HG03108 (cell line): ENCODE data around the gene MRO.
A peak's percentile ranks its signal among the peaks of the same experiment; 100 is the strongest.
"Not testable (repeated sequence)": the region's sequence is repeated elsewhere in the genome, so short reads cannot be mapped to it uniquely, and the experiment has no call there.

ENCODE experiments used
- ATAC-seq: cut with Tn5 transposase; IDR thresholded peaks from one replicate; pipeline ENCODE4 v1.9.1; 2021; ENCODE audit warnings: moderate library complexity; ENCODE audit not compliant: unreplicated experiment

The MRO gene

DNA sequence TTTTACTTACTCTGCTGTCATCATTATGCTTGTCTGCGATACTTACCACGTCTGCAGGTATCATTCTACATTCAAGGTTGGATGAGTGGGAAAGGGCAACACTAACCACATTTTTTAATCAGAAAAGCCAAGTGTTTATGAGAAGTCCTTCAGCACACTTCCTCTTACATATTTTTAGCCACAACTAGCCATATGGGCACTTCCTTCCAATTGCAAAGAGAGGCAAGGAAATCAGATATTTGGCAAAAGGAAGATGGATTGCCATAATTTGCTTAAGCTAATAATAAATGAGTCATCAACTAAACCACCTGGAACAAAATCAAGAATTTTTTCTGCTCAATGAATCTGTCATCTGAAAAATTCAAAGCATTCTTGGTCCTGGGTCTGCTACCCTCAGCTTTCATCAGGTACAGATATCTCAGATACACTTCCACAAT lies 16.7 kb upstream of the MRO start:
- ATAC-seq: no peak

- ATAC-seq: not testable (repeated sequence)
Measured at GRCh38 chr18:50833496-50833895, 13.7 kb upstream of the MRO start.

DNA sequence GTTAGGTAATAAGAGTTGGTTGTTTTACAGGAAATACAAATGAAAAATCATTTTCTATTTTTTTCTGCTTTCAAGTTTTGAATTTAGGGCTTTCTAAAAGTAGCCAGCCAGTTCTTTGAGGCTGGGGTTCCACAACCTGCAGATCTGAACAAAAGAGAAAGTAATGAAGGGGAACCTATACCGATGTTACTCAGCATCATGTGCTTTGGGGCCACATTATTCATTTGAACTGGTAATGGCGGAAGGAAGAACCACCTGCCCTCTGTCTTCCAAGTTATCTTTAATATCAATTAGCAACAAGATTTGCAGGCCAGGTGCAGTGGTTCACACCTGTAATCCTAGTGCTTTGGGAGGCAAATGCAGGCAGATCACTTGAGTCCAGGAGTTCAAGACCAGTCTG lies 12.9 kb upstream of the MRO start:
- peak; percentile 63 for ATAC-seq

DNA sequence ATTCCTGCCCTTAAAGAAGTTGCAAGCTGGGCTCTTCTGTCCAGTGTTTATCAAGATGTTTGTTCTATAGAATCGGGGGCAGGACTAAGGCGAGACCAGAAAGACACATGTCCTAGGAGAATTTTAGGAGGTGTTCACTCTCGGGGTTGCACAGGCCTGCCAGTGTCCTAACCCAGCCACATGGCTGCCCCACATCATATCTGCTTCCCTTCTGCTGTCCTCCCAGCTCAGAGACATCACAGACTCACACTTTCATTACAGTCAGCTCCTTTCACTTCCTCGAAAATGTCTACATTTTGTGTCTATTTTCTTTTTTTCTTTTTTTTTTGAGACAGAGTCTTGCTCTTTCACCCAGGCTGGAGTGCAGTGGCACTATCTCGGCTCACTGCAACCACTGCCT lies 10.7 kb upstream of the MRO start:
- peak; percentile 55 for ATAC-seq

DNA sequence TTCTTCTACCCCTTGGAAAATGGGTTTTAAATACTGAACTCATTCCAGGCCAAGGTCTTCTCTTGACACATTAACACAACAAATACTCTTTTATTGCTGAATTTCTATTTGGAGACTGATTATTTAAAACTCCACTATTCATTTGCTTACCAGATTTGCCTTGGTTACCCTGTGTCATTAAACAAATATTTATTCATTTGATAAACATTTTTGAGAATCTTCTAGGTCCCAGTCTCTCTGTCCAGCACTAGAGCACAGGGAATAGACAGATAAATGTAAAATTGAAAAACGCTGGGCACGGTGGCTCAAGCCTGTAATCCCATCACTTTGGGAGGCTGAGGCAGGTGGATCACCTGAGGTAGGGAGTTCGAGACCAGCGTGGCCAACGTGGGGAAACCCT lies 9.8 kb upstream of the MRO start:
- ATAC-seq: no peak

- no peak for ATAC-seq
Measured at GRCh38 chr18:50826027-50826426, 6.2 kb upstream of the MRO start.

GRCh38 chr18:50825621-50826020 lies 5.8 kb upstream of the MRO start:
- ATAC-seq: no peak

- ATAC-seq: no peak
Measured at GRCh38 chr18:50822756-50823155, 2.9 kb upstream of the MRO start.

DNA sequence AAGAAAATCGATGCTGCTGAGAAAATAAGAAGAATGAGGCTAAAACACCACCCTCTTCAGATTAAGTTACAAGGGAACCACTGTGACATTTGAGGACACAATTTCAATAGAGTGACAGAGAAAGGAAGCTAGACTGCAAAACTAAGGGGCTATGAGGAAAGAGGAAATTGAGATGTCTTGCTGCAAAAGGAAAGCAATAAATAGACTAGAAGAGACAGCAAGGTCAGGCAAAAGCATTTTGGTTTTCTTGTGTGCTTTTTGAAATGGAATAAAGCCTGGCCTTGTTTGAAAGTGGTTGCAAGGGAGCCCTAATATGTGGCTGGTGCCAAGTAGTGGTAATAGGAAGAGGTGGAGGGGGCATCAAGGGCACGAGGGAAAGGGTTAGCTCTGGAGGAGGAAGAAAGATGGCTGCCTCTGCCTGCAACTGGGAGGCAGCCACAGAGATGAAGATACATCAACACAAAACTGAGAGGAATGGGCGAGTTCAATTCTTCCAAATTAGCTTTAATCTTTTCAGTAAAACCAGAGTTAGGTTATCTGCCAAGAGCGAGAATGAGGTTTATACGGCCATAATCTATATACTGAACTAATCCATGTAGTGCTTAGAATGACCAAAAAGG lies 1.2 kb upstream of the MRO start:
- ATAC-seq: no peak

GRCh38 chr18:50819027-50819727 lies 639 bp downstream of the MRO start:
- no peak for ATAC-seq

- ATAC-seq: no peak
Measured at GRCh38 chr18:50816419-50817166, 3.2 kb downstream of the MRO start.

GRCh38 chr18:50814395-50814794 lies 5.4 kb downstream of the MRO start:
- no peak for ATAC-seq

GRCh38 chr18:50813353-50813752 lies 6.5 kb downstream of the MRO start:
- no peak for ATAC-seq

- ATAC-seq: no peak
Measured at GRCh38 chr18:50812834-50813233, 7.0 kb downstream of the MRO start.

DNA sequence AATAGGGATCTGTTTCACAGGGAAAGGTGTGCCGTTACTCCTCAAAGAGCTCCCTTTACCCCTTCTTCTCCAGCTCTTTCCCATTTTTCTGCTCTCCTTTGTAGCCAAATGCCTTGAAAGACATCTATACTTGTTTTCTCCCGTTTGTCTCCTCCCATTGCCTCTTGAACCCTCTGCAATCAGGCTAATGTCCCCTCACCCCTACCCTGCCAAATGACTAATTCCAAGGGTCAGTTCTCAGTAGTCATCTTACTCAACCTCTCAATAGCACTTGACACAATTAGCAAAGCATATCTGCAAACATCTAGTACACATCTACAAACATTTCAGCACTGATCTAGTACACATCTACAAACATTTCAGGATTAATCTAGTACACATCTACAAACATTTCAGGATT lies 12.6 kb downstream of the MRO start:
- no peak for ATAC-seq

GRCh38 chr18:50806208-50806616 lies 13.6 kb downstream of the MRO start:
- ATAC-seq: no peak

DNA sequence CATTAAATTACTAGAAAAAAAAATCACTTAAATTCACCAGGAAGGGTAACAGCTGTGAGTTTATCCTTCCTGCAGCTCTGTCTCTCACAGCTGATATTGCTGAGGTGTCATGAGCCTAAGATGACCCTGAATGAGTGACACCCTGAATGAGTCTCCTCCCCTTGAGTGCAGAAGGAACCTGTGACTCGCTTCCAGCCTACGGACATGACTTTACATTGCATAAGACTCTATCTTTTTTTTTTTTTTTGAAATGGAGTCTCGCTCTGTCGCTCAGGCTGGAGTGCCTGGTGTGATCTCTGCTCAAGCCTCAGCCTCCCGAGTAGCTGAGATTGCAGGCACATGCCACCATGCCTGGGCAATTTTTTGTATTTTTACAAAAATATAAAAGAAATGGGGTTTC lies 14.1 kb downstream of the MRO start:
- no peak for ATAC-seq

DNA sequence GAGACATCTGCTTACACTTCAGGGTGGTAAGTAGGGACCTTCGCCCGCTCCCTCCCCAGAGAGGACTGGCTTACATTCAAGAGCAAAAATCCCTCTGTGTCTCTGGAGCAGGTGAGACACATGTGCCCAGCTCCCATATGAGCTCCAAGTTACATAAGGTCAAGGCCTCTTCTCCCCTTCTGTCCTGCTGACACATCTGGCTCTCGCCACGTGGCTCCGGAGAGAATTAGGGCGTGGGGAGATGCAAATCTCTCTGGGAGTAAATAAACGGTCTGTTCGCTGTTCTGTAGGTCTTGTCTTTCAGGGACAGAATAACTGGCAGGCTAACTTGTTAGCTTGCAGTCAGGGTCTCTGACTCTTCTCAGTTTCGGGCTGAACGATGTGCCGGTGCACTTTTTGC lies 16.2 kb downstream of the MRO start:
- no peak for ATAC-seq

GRCh38 chr18:50802141-50802540 lies 17.7 kb downstream of the MRO start:
- no peak for ATAC-seq

GRCh38 chr18:50797142-50797541 lies 22.7 kb downstream of the MRO start:
- ATAC-seq: no peak

- ATAC-seq: no peak
Measured at GRCh38 chr18:50796495-50796894, 23.3 kb downstream of the MRO start.
